Neutrophil (primary cell): ENCODE measurements around the gene SLC25A39.
"Not testable (repeated sequence)": the region's sequence is repeated elsewhere in the genome, so short reads cannot be mapped to it uniquely, and the experiment has no call there.

ENCODE experiments used
- H3K27ac ChIP-seq: fragments of 200-600 bp; sonication (generic); 2 replicates; pipeline ENCODE4 v1.5.1; 2016; ENCODE audit warnings: mild to moderate bottlenecking, moderate library complexity
- H3K27me3 ChIP-seq: fragments of 200-600 bp; sonication (generic); 2 replicates; pipeline ENCODE4 v1.6.0; 2016; ENCODE audit warnings: mild to moderate bottlenecking
- H3K36me3 ChIP-seq: fragments of 200-600 bp; sonication (generic); 2 replicates; pipeline ENCODE4 v1.5.1; 2017
- H3K4me1 ChIP-seq, 2 experiments: fragments of 200-600 bp in 1 of 2; sonication (generic) in 1 of 2; 1 replicate in 1 of 2; 2 replicates in 1 of 2; pipeline versions ENCODE4 v1.5.1 to v1.6.1; 2013 to 2016; ENCODE audit warnings: low read depth in 1 of 2, low read length in 1 of 2, mild to moderate bottlenecking in 1 of 2, moderate library complexity in 1 of 2; ENCODE audit not compliant: control insufficient read depth in 1 of 2, insufficient read depth in 1 of 2
- H3K4me3 ChIP-seq, 2 experiments: fragments of 200-600 bp in 1 of 2; sonication (generic) in 1 of 2; 1 replicate in 1 of 2; 2 replicates in 1 of 2; pipeline ENCODE4 v1.5.1; 2013 to 2016; ENCODE audit warnings: low read depth in 1 of 2, low read length in 1 of 2, mild to moderate bottlenecking in 1 of 2, moderate library complexity in 1 of 2
- H3K9me3 ChIP-seq: fragments of 200-600 bp; sonication (generic); 2 replicates; pipeline ENCODE4 v1.5.1; 2016
- TF ChIP-seq, protein P1 (sequence below): fragments of 200-600 bp; sonication (generic); IDR thresholded peaks from 2 replicates; pipeline ENCODE4 v1.5.1; 2016; ENCODE audit warnings: antibody characterized with exemption

SLC25A39 gene

DNA sequence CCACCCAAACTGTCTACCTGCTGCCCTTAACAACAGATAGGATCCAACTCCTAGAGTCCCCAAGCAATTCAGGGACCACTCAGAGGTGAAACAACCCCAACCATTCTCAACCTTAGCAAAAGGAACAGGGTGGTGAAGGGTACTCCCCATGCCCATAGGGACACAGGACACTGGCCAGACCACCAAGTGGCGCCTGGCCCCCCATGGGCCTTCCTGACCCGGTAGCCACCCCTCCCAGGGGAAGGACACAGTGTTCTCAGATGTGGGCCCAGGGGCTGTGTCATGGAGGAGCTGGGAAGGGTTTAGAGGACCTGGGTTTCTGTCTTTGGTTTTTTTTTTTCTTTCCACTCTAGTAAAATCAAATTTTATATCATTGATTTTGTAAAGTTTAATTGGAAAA lies 9.7 kb upstream of the SLC25A39 start:
- H3K27me3 ChIP-seq: no peaks in the 10 kb centered on the region
- no peaks in the 10 kb centered on the region for H3K9me3 ChIP-seq
- H3K4me1 ChIP-seq: peaks cover 80 to 84% of the 10 kb centered on the region in 2 experiments
- no peaks in the 10 kb centered on the region for H3K36me3 ChIP-seq
- peak overlapping the region in 1 of 2 experiments; percentile 43 for H3K4me3 ChIP-seq
- TF ChIP-seq, protein P1, sequence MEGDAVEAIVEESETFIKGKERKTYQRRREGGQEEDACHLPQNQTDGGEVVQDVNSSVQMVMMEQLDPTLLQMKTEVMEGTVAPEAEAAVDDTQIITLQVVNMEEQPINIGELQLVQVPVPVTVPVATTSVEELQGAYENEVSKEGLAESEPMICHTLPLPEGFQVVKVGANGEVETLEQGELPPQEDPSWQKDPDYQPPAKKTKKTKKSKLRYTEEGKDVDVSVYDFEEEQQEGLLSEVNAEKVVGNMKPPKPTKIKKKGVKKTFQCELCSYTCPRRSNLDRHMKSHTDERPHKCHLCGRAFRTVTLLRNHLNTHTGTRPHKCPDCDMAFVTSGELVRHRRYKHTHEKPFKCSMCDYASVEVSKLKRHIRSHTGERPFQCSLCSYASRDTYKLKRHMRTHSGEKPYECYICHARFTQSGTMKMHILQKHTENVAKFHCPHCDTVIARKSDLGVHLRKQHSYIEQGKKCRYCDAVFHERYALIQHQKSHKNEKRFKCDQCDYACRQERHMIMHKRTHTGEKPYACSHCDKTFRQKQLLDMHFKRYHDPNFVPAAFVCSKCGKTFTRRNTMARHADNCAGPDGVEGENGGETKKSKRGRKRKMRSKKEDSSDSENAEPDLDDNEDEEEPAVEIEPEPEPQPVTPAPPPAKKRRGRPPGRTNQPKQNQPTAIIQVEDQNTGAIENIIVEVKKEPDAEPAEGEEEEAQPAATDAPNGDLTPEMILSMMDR: no peak
- peak overlapping the region; percentile 86 for H3K27ac ChIP-seq

DNA sequence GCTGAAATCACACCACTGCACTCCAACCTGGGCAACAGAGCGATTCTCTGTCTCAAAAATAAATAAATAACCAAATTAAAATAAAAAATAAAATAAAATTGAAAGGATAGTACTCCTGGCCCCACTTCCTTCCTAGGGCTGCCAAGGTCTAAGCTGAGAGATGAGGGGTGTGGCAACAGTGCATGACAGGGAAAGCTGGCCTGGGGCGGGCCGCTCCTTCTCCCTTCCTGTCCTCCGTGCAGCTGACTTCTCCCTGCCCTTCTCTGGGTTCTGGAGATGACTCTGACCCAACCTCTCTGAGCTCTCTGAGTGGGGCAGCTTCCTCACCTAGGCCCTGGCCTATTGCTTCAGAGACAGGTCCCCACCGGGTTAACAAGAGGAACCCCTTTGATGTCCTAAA lies 8.7 kb upstream of the SLC25A39 start:
- peak overlapping the region in 1 of 2 experiments; percentile 43 for H3K4me3 ChIP-seq
- TF ChIP-seq, protein P1: no peak
- peaks cover 70 to 74% of the 10 kb centered on the region in 2 experiments for H3K4me1 ChIP-seq

DNA sequence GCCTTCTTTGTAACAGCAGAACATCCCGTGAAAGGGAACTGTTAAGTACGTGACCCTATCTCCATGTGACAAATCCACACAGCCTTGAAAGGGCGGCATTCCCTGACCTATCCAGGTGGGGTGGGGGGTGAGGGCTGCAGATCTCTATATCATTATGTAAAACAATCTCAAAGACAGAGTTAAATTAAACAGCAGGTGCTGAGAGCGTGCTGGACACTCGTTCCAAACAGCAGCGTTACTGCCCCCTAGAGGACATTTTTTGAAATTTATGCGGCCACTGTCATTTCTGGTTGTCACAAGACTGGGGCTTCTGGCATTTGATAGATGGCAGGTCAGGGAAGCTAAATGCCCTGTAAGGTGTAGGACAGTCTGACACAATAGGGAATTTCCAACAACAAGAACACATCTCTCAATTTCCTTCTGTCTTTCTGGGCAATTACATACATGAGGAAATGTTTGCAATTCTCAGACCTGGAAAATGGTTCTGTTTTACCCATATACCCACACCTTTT lies 6.7 kb upstream of the SLC25A39 start:
- Histone ChIP-seq H3K36me3 (no peaks in the 10 kb centered on the region), H3K4me3 (peak overlapping the region in 1 of 2 experiments; percentile 43), H3K27ac (peak overlapping the region; percentile 86), H3K4me1 (peaks cover 71 to 76% of the 10 kb centered on the region in 2 experiments), H3K27me3 (no peaks in the 10 kb centered on the region), H3K9me3 (no peaks in the 10 kb centered on the region)
- TF ChIP-seq, protein P1: peak; percentile 78

More for the DNA sequence above, 8.7 kb upstream of the SLC25A39 start:
- no peaks in the 10 kb centered on the region for H3K27me3 ChIP-seq
- H3K9me3 ChIP-seq: no peaks in the 10 kb centered on the region
- peak overlapping the region; percentile 86 for H3K27ac ChIP-seq
- H3K36me3 ChIP-seq: no peaks in the 10 kb centered on the region

DNA sequence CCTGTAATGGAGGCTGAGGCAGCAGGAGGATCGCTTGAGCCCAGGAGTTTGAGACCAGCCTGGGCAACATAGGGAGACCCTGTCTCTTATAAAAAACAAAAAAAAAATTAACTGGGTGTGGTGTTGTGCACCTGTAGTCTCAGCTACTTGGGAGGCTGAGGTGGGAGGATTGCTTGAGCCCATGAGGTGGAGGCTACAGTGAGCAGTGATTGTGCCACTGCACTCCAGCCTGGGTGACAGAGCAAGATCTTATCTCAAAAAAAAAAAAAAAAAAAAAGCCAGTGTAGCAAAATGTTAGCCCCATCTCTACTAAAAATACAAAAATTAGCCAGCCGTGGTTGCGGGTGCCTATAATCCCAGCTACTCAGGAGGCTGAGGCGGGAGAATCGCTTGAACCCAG lies 5.6 kb upstream of the SLC25A39 start:
- not testable (repeated sequence) for H3K27ac ChIP-seq, H3K36me3 ChIP-seq, H3K4me3 ChIP-seq, H3K27me3 ChIP-seq, H3K9me3 ChIP-seq
- peaks cover 71 to 76% of the 10 kb centered on the region in 2 experiments for H3K4me1 ChIP-seq

DNA sequence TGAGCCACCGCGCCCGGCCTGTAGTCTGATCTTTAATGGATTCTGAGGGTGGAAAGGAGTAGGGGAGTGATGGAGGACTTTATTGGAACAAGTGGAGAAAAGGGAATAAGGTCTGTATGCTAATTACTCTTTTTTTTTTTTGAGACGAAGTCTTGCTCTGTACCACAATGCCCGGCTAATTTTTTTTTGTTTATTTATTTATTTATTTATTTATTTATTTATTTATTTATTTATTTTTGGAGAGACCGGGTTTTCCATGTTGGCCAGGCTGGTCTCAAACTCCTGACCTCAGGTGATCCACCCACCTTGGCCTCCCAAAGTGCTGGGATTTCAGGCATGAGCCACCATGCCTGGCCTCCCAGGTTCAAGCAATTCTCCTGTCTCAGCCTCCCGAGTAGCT lies 4.9 kb upstream of the SLC25A39 start:
- H3K27me3 ChIP-seq, H3K4me3 ChIP-seq, H3K9me3 ChIP-seq, H3K27ac ChIP-seq, H3K36me3 ChIP-seq: not testable (repeated sequence)
- peaks cover 69 to 74% of the 10 kb centered on the region in 2 experiments for H3K4me1 ChIP-seq

DNA sequence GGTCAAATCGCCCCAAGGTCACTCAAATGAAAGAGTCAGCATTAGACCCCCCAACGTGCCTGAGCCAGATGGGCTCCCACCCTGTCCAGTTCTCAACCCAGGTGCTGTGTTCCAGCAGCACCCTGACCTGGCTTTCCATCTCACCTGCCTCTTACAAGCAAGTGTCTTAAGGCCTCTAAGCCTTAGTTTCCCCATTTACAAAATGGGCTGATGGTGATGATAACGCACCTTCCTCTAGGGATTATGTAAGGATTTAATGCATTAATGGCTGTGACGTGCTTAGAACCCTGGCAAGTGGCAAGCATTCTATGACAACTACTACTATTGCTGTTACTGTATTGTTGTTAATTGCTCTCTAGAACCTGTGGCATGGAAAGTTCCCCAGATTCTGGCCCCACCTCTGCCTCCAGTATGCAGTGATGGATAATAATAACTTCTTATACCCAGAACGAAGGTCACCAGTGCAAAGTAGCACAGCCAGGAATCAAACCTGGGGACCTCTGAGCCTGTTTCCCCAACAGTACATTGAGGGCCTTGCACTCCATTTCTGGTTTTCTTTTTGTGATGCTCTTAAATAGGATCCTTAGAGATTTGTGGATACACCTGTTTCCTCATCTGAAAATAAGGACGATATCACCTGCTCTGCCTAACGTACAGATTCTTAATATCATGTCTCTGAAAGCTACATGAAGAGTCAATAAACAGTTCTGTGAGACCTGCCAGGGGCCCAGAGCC lies 3.3 kb upstream of the SLC25A39 start:
- Histone ChIP-seq H3K4me3 (no peak overlapping the region), H3K4me1 (peaks cover 62 to 66% of the 10 kb centered on the region in 2 experiments), H3K9me3 (no peaks in the 10 kb centered on the region), H3K27me3 (no peaks in the 10 kb centered on the region), H3K27ac (no peak overlapping the region), H3K36me3 (no peaks in the 10 kb centered on the region)
- TF ChIP-seq, protein P1: no peak
